IMR-90 (cell line): ENCODE measurements around the gene HPGDS. TPM values are rescaled to one million over a fixed set of nuclear protein-coding genes. Genes with fewer than 3 reads are reported as not detected.

Experiments
- ATAC-seq: fragments of 200-7000 bp; cut with Tn5 transposase; 2 replicates; pipeline ENCODE4 v1.9.1; 2020; ENCODE audit warnings: low read depth, mild to moderate bottlenecking, moderate library complexity
- BruUV-seq: library from RNA; stranded (reverse); fragments of 400-500 nt; replicated peaks from 2 replicates; lab custom pipeline; 2021; lab: Mats Ljungman, UMichigan
- CTCF ChIA-PET: fragments of 300-600 bp; formaldehyde crosslinking; extraction: SDS; loops from one replicate; lab custom pipeline; 2021; ENCODE audit warnings: antibody characterized with exemption; lab: Yijun Ruan, JAX
- POLR2A ChIA-PET: fragments of 300-600 bp; sonication (Branson Sonifier 250); formaldehyde crosslinking; loops from one replicate; lab custom pipeline; 2022; ENCODE audit warnings: antibody characterized with exemption; ENCODE audit not compliant: unreplicated experiment; lab: Charles Lee
- DNase-seq: peaks from one replicate; pipeline ENCODE4 v3.0.0; 2013
- H2AFZ ChIP-seq: replicated peaks from 2 replicates; pipeline ENCODE3; 2013; ENCODE audit warnings: low read length, mild to moderate bottlenecking; ENCODE audit not compliant: poor library complexity
- H2AK5ac ChIP-seq: 2 replicates; pipeline ENCODE4 v1.6.1; 2013; ENCODE audit warnings: low read depth, low read length, inconsistent platforms
- H2AK9ac ChIP-seq: replicated peaks from 2 replicates; pipeline ENCODE3; 2013; ENCODE audit warnings: mild to moderate bottlenecking, low read depth, low read length, moderate library complexity; ENCODE audit not compliant: poor library complexity
- H2BK120ac ChIP-seq: 2 replicates; pipeline ENCODE4 v1.6.1; 2013; ENCODE audit warnings: low read depth, low read length, inconsistent platforms
- H2BK15ac ChIP-seq: 3 replicates; pipeline ENCODE4 v1.6.1; 2013; ENCODE audit warnings: low read depth, low read length, inconsistent platforms
- H2BK20ac ChIP-seq: 2 replicates; pipeline ENCODE4 v1.6.1; 2013; ENCODE audit warnings: low read depth, mild to moderate bottlenecking, inconsistent platforms, low read length, moderate library complexity
- H2BK5ac ChIP-seq: 2 replicates; pipeline ENCODE4 v1.6.1; 2013; ENCODE audit warnings: mild to moderate bottlenecking, low read depth, low read length, inconsistent platforms; ENCODE audit not compliant: poor library complexity, severe bottlenecking
- H3K14ac ChIP-seq: replicated peaks from 2 replicates; pipeline ENCODE4 v1.6.1; 2013; ENCODE audit warnings: low read depth, low read length, inconsistent platforms
- H3K18ac ChIP-seq: 2 replicates; pipeline ENCODE4 v1.6.1; 2013; ENCODE audit warnings: low read depth, low read length, control low read depth
- H3K23ac ChIP-seq: 2 replicates; pipeline ENCODE4 v1.6.1; 2013; ENCODE audit warnings: low read depth, low read length, inconsistent platforms
- H3K27ac ChIP-seq: 2 replicates; pipeline ENCODE4 v1.5.1; 2013; ENCODE audit warnings: mild to moderate bottlenecking, control low read depth, low read length; ENCODE audit not compliant: insufficient read depth
- H3K27me3 ChIP-seq: 2 replicates; pipeline ENCODE4 v1.6.1; 2013; ENCODE audit warnings: low read length; ENCODE audit not compliant: control insufficient read depth, insufficient read depth
- H3K36me3 ChIP-seq: 2 replicates; pipeline ENCODE4 v1.6.1; 2013; ENCODE audit warnings: low read length, mixed read lengths; ENCODE audit not compliant: control insufficient read depth, insufficient read depth
- H3K4ac ChIP-seq: 2 replicates; pipeline ENCODE4 v1.6.1; 2013; ENCODE audit warnings: low read depth, low read length, inconsistent platforms
- H3K4me1 ChIP-seq: 2 replicates; pipeline ENCODE4 v1.6.1; 2013; ENCODE audit warnings: low read length, mixed read lengths; ENCODE audit not compliant: control insufficient read depth, insufficient read depth
- H3K4me2 ChIP-seq: 2 replicates; pipeline ENCODE4 v1.6.1; 2013; ENCODE audit warnings: low read depth, mild to moderate bottlenecking, control low read depth, low read length, moderate library complexity
- H3K4me3 ChIP-seq: 2 replicates; pipeline ENCODE4 v1.5.1; 2013; ENCODE audit warnings: low read depth, mild to moderate bottlenecking, control low read depth, low read length, moderate library complexity; ENCODE audit not compliant: insufficient read depth
- H3K56ac ChIP-seq: 2 replicates; pipeline ENCODE4 v1.6.1; 2013; ENCODE audit warnings: low read length, inconsistent platforms; ENCODE audit not compliant: insufficient read depth; ENCODE audit errors: extremely low read depth
- H3K79me1 ChIP-seq, 2 experiments: 2 replicates each; pipeline ENCODE4 v1.6.1; 2013; ENCODE audit warnings: low read length in 2 of 2, inconsistent platforms in 1 of 2, low read depth in 1 of 2
- H3K9ac ChIP-seq: 2 replicates; pipeline ENCODE4 v1.6.1; 2013; ENCODE audit warnings: low read depth, low read length, control low read depth
- H3K9me1 ChIP-seq: 2 replicates; pipeline ENCODE4 v1.6.1; 2013; ENCODE audit warnings: low read length, inconsistent platforms; ENCODE audit not compliant: insufficient read depth
- H3K9me3 ChIP-seq: 2 replicates; pipeline ENCODE4 v1.6.1; 2013; ENCODE audit warnings: low read length; ENCODE audit not compliant: control insufficient read depth, insufficient read depth
- H4K20me1 ChIP-seq: 2 replicates; pipeline ENCODE4 v1.6.1; 2013; ENCODE audit warnings: low read length, inconsistent platforms; ENCODE audit not compliant: insufficient read depth
- H4K5ac ChIP-seq: 2 replicates; pipeline ENCODE4 v1.6.1; 2013; ENCODE audit warnings: mild to moderate bottlenecking, low read depth, low read length, control low read depth
- H4K8ac ChIP-seq, 2 experiments: 2 replicates each; pipeline ENCODE4 v1.6.1; 2013; ENCODE audit warnings: low read depth in 2 of 2, low read length in 2 of 2, control low read depth in 1 of 2, inconsistent platforms in 1 of 2
- H4K91ac ChIP-seq: 2 replicates; pipeline ENCODE4 v1.6.1; 2013; ENCODE audit warnings: low read depth, low read length, inconsistent platforms; ENCODE audit not compliant: insufficient read depth
- BHLHE40 ChIP-seq: fragments of 150-350 bp; IDR thresholded peaks from 2 replicates; pipeline ENCODE4 v1.6.1; 2016; ENCODE audit warnings: mild to moderate bottlenecking, low read depth, low read length
- FOS ChIP-seq: fragments of 150-350 bp; IDR thresholded peaks from 2 replicates; pipeline ENCODE4 v1.6.1; 2016; ENCODE audit warnings: low read depth, low read length
- NFE2L2 ChIP-seq: fragments of 150-350 bp; IDR thresholded peaks from 2 replicates; pipeline ENCODE4 v1.6.1; 2016; ENCODE audit warnings: low read depth, mild to moderate bottlenecking, low read length
- POLR2A ChIP-seq: IDR thresholded peaks from 2 replicates; pipeline ENCODE4 v1.6.1; 2012; ENCODE audit warnings: mild to moderate bottlenecking, low read depth, low read length
- RAD21 ChIP-seq: IDR thresholded peaks from 2 replicates; pipeline ENCODE4 v1.6.1; 2012; ENCODE audit warnings: low read length, improper control_type of control experiment
- RCOR1 ChIP-seq: IDR thresholded peaks from 2 replicates; pipeline ENCODE4 v1.6.1; 2012; ENCODE audit warnings: mild to moderate bottlenecking, low read length, improper control_type of control experiment; ENCODE audit not compliant: insufficient replicate concordance
- RFX5 ChIP-seq: IDR thresholded peaks from 2 replicates; pipeline ENCODE4 v1.8.0; 2012; ENCODE audit warnings: low read depth, mild to moderate bottlenecking, low read length, moderate library complexity
- USF2 ChIP-seq: fragments of 150-350 bp; IDR thresholded peaks from 2 replicates; pipeline ENCODE4 v1.6.1; 2017; ENCODE audit warnings: mild to moderate bottlenecking, antibody characterized with exemption, low read length, low read depth
- WGBS, 2 experiments: methylation state at CpG; one replicate each; pipeline versions ENCODE4 v1.1.5 to v1.1.7; 2013; ENCODE audit warnings: missing lambda C conversion rate in 2 of 2; ENCODE audit not compliant: insufficient read length in 1 of 2; ENCODE audit errors: extremely low coverage in 2 of 2; 5-methylcytosine and 5-hydroxymethylcytosine counted together
- dilution Hi-C: fragments of 300-500 bp; cut with HindIII; formaldehyde crosslinking; loops from one replicate; pipeline ENCODE4 v1.14.3; 2018; ENCODE audit warnings: low sequenced_read_pairs; ENCODE audit not compliant: unreplicated experiment
- in situ Hi-C: fragments of 300-500 bp; cut with MboI; formaldehyde crosslinking; loops from 3 replicates; pipeline ENCODE4 v1.14.3; 2019; ENCODE audit warnings: low sequenced_read_pairs, inconsistent platforms, mixed read lengths
- intact Hi-C: fragments of 100-400 bp; cut with micrococcal nuclease; formaldehyde crosslinking; loops from 2 replicates; pipeline ENCODE4 v1.10.0; 2022
- polyA plus RNA-seq, 3 experiments: library from polyadenylated mRNA; depleted of rRNA; stranded (reverse); fragments of >200 nt; gene quantifications; 2 replicates each; pipeline ENCODE4 v1.2.3, GENCODE V29; 2012; ENCODE audit warnings: low replicate concordance in 1 of 3
- total RNA-seq: library from RNA; depleted of rRNA; stranded (reverse); fragments of >200 nt; gene quantifications from 2 replicates; pipeline ENCODE4 v1.2.3, GENCODE V29; 2012
- TF ChIP-seq, protein P1 (sequence below): conservative IDR thresholded peaks from 2 replicates; pipeline ENCODE4 v1.5.1; 2012; ENCODE audit warnings: mild to moderate bottlenecking, low read depth, low read length, improper control_type of control experiment
- TF ChIP-seq, protein P2 (sequence below): fragments of 150-350 bp; IDR thresholded peaks from 2 replicates; pipeline ENCODE4 v1.6.1; 2016; ENCODE audit warnings: low read depth, mild to moderate bottlenecking, low read length, moderate library complexity, borderline replicate concordance

Gene HPGDS
- total and polyA plus RNA-seq, 2 of the 4 experiments (the other 2 are of a cell fraction), result not detected

- no peak for ATAC-seq
- dilution Hi-C loops (no loop called here), intact Hi-C loops (no loop called here), in situ Hi-C loops (no loop called here)
- Histone ChIP-seq H2BK15ac (no peak overlapping the region), H3K4me3 (no peak overlapping the region), H3K9me1 (no peaks in the 10 kb centered on the region), H4K5ac (no peak overlapping the region), H3K36me3 (no peaks in the 10 kb centered on the region), H3K79me1 (no peaks in the 10 kb centered on the region), H3K27ac (no peak overlapping the region), H4K8ac (no peak overlapping the region), H2AFZ (no peak overlapping the region), H3K9me3 (peaks cover 6% of the 10 kb centered on the region), H3K14ac (no peak overlapping the region), H3K18ac (no peak overlapping the region), H3K27me3 (peaks cover 2% of the 10 kb centered on the region), H2AK9ac (no peak overlapping the region), H2BK20ac (no peak overlapping the region), H2AK5ac (no peak overlapping the region), H3K9ac (no peak overlapping the region), H3K4me1 (no peaks in the 10 kb centered on the region), H3K4ac (no peak overlapping the region), H3K56ac (no peak overlapping the region), H4K20me1 (no peaks in the 10 kb centered on the region), H3K23ac (no peak overlapping the region), H4K91ac (no peak overlapping the region), H2BK120ac (no peak overlapping the region), H2BK5ac (no peak overlapping the region), H3K4me2 (no peak overlapping the region)
- CTCF ChIA-PET, result no interaction called here
- WGBS, 2 experiments, result 0% methylated on average over 1 of the region's 1 CpG; no CpG with 5 or more reads in 1 of the 2 experiments
- POLR2A ChIA-PET, result no interaction called here
- no peak for DNase-seq
- BruUV-seq, result no TSS peak
- TF ChIP-seq POLR2A, result no peak
- TF ChIP-seq, protein P1, sequence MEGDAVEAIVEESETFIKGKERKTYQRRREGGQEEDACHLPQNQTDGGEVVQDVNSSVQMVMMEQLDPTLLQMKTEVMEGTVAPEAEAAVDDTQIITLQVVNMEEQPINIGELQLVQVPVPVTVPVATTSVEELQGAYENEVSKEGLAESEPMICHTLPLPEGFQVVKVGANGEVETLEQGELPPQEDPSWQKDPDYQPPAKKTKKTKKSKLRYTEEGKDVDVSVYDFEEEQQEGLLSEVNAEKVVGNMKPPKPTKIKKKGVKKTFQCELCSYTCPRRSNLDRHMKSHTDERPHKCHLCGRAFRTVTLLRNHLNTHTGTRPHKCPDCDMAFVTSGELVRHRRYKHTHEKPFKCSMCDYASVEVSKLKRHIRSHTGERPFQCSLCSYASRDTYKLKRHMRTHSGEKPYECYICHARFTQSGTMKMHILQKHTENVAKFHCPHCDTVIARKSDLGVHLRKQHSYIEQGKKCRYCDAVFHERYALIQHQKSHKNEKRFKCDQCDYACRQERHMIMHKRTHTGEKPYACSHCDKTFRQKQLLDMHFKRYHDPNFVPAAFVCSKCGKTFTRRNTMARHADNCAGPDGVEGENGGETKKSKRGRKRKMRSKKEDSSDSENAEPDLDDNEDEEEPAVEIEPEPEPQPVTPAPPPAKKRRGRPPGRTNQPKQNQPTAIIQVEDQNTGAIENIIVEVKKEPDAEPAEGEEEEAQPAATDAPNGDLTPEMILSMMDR, result no peak
- TF ChIP-seq, protein P2, sequence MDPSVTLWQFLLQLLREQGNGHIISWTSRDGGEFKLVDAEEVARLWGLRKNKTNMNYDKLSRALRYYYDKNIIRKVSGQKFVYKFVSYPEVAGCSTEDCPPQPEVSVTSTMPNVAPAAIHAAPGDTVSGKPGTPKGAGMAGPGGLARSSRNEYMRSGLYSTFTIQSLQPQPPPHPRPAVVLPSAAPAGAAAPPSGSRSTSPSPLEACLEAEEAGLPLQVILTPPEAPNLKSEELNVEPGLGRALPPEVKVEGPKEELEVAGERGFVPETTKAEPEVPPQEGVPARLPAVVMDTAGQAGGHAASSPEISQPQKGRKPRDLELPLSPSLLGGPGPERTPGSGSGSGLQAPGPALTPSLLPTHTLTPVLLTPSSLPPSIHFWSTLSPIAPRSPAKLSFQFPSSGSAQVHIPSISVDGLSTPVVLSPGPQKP, result no peak
- TF ChIP-seq BHLHE40, result no peak
- no peak for TF ChIP-seq FOS
- no peak for TF ChIP-seq RFX5
- TF ChIP-seq RAD21, result no peak
- TF ChIP-seq USF2, result no peak
- no peak for TF ChIP-seq RCOR1
- TF ChIP-seq NFE2L2, result no peak
These were observed 12.7 kb downstream of the HPGDS start for GRCh38 chr4:94329933-94330332.
